Stomach smooth muscle (tissue), 2 donors: Measurements from ENCODE around the gene SLC25A42.
"Not testable (repeated sequence)": the region's sequence is repeated elsewhere in the genome, so short reads cannot be mapped to it uniquely, and the experiment has no call there.

Experiments used
- H3K27ac ChIP-seq: one replicate; pipeline ENCODE4 v1.7.0; 2013; ENCODE audit warnings: mild to moderate bottlenecking, low read length, inconsistent platforms
- H3K27me3 ChIP-seq, 2 donors: one replicate each; pipeline ENCODE4 v1.7.0; 2013; ENCODE audit warnings: low read length in 2 of 2; ENCODE audit not compliant: insufficient read depth in 2 of 2, control insufficient read depth in 1 of 2
- H3K36me3 ChIP-seq, 2 donors: one replicate each; pipeline ENCODE4 v1.7.0; 2013; ENCODE audit warnings: low read length in 2 of 2; ENCODE audit not compliant: control insufficient read depth in 2 of 2, insufficient read depth in 2 of 2
- H3K4me1 ChIP-seq: one replicate; pipeline ENCODE4 v1.7.0; 2013; ENCODE audit warnings: low read length; ENCODE audit not compliant: control insufficient read depth, insufficient read depth
- H3K4me3 ChIP-seq, 2 donors: one replicate each; pipeline ENCODE4 v1.7.0; 2013; ENCODE audit warnings: low read length in 2 of 2
- H3K9ac ChIP-seq, 2 donors: one replicate each; pipeline ENCODE4 v1.7.0; 2013; ENCODE audit warnings: low read length in 2 of 2, mild to moderate bottlenecking in 1 of 2
- H3K9me3 ChIP-seq, 2 donors: one replicate each; pipeline ENCODE4 v1.7.0; 2013; ENCODE audit warnings: low read length in 2 of 2; ENCODE audit not compliant: control insufficient read depth in 2 of 2
- donor health status: healthy.
- donor health status: Pancreatic carcinoma.

The SLC25A42 gene

DNA sequence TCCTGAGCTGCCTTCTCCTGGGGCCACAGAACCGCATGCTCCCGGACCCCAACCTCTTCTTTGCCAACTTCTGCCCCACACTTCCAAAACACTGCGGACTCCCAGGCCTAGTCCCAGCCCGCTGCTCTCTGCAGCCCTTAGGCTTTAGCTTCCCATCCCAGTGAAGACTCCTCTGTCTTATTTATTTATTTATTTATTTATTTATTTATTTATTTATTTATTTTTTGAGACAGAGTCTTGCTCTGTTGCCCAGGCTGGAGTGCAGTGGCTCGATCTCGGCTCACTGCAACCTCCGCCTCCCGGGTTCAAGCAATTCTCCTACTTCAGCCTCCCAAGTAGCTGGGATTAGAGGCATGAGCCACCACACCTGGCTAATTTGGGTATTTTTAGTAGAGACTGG is 84.7 kb downstream of the SLC25A42 start:
- not testable (repeated sequence) for H3K36me3 ChIP-seq, H3K9ac ChIP-seq, H3K27me3 ChIP-seq, H3K27ac ChIP-seq, H3K9me3 ChIP-seq, H3K4me3 ChIP-seq, H3K4me1 ChIP-seq

DNA sequence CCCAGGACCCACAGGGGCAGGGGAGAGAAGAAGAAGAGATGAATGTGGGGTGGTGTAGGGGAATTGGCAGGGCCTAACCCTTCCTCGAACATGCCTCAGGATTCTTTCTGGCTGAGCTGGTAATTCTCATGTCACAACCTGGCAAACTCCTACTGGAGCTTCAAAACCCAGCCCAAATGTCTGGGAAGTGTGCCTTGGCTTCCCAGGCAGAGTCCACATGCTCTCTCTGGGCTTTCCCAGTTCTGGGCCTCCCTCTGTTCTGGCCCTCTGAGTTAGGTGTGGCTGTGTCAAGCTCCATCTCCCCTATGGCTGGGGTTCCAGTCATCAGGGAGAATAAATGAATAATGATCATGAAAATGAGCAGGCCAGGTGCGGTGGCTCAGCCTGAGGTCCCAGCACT is 85.6 kb downstream of the SLC25A42 start:
- peaks cover 6% of the 10 kb centered on the region for H3K4me1 ChIP-seq
- no peak overlapping the region for H3K4me3 ChIP-seq
- H3K9me3 ChIP-seq: no peaks in the 10 kb centered on the region
- no peaks in the 10 kb centered on the region for H3K27me3 ChIP-seq
- H3K9ac ChIP-seq: no peak overlapping the region
- H3K27ac ChIP-seq: no peak overlapping the region
- H3K36me3 ChIP-seq: peaks cover 5 to 10% of the 10 kb centered on the region in 2 donors

DNA sequence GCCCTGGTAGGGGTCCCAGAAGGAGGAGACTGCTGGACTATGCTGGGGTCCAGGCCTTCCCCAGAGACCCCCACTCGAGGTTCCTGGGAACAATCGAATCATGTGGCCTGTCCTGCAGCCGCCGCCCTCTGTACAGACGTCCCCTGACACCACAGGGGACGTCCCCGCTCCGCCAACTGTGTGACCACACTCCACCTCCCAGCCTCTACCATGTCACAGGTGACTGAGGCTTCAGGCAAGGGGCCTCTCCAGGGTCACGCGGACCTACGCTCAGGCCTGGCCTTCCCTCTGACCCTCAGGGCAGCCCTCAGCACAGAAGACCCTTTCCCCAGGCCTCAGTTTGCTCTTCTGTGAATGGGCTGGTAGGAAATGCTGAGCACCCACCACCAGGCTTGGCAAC is 87.6 kb downstream of the SLC25A42 start:
- Histone ChIP-seq H3K27me3 (no peaks in the 10 kb centered on the region), H3K27ac (no peak overlapping the region), H3K36me3 (peaks cover 5 to 10% of the 10 kb centered on the region in 2 donors), H3K4me3 (no peak overlapping the region), H3K4me1 (no peaks in the 10 kb centered on the region), H3K9me3 (no peaks in the 10 kb centered on the region), H3K9ac (no peak overlapping the region)

- Histone ChIP-seq H3K9me3 (no peaks in the 10 kb centered on the region), H3K4me1 (no peaks in the 10 kb centered on the region), H3K9ac (no peak overlapping the region), H3K4me3 (no peak overlapping the region), H3K27me3 (no peaks in the 10 kb centered on the region), H3K36me3 (peaks cover 5 to 7% of the 10 kb centered on the region in 2 donors), H3K27ac (no peak overlapping the region)
These were observed 89.0 kb downstream of the SLC25A42 start for GRCh38 chr19:19152668-19153384.

DNA sequence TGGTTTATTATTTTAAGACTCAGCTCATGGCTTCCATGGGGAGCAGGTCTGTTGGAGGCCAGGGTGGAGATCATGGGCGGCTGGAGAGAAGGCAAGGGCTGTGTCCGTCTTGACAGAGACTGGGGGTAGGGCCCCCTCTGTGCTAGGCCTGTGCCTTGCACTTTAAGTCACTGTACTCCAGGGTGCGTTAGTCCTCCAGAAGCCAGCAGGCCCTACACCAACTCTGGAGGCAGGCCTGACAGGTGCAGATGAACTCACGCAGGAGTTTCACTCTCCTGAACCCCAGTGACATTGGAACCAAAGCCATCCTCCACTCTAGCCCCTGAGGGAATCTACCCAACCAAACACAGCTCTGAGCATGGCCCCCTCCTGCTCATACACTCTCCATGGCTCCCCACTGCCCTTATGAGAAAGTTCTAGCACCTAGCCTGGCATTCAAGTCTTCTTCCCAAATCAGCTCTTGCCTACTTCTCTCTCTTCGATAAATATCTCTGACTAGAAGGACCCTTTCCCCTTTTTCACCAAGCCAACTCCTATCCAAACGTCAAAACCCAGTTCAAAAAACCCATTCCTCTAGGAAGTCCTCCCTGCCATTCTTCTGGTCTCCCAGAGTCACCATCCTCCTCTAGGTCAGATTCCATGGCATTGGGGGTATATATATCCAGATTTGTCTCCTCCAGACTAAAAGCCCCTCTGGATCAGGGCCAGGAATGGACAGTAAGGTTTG is 91.1 kb downstream of the SLC25A42 start:
- Histone ChIP-seq H3K27ac (no peak overlapping the region), H3K9me3 (no peaks in the 10 kb centered on the region), H3K9ac (no peak overlapping the region), H3K27me3 (no peaks in the 10 kb centered on the region), H3K4me1 (no peaks in the 10 kb centered on the region), H3K36me3 (peaks cover 0 to 2% of the 10 kb centered on the region in 2 donors), H3K4me3 (no peak overlapping the region)

DNA sequence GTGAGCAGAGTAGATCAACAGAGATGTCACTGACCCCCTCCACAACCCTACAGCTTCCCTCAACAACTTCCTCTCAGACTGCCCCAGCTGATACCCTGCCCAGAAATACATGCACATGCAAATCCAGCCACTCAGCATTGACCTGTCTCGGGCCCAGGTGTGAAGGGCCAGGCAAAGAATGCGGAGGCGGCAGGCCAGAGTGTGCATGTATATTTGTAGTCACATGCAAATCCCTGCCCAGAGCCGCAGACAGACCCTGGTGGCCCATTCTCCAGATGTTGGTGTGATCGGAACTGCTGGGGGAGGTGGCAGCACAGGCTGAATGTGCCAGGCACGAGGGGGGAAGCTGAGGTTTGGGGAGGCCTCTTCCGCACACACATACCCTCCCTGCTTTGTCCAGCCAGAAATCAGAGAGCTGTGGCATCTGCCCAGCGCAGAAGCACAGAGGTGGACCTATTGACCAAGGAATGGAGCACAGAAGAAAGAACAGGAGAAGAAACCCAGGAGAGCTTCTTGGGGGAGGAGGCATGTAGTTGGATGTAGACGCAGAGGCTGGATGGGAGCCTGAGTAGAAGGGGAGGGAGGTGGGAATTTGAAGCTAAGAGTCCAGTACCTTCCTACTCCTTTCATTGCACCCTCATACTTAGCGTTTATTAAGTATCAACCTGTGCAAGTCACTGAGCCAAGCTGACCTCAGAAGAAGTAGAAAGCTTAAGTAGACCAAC is 91.9 kb downstream of the SLC25A42 start:
- Histone ChIP-seq H3K27ac (no peak overlapping the region), H3K9me3 (no peaks in the 10 kb centered on the region), H3K36me3 (no peaks in the 10 kb centered on the region), H3K4me3 (no peak overlapping the region), H3K4me1 (no peaks in the 10 kb centered on the region), H3K27me3 (no peaks in the 10 kb centered on the region), H3K9ac (no peak overlapping the region)

GRCh38 chr19:19157808-19158207 is 94.0 kb downstream of the SLC25A42 start:
- Histone ChIP-seq H3K4me1 (no peaks in the 10 kb centered on the region), H3K36me3 (no peaks in the 10 kb centered on the region)

DNA sequence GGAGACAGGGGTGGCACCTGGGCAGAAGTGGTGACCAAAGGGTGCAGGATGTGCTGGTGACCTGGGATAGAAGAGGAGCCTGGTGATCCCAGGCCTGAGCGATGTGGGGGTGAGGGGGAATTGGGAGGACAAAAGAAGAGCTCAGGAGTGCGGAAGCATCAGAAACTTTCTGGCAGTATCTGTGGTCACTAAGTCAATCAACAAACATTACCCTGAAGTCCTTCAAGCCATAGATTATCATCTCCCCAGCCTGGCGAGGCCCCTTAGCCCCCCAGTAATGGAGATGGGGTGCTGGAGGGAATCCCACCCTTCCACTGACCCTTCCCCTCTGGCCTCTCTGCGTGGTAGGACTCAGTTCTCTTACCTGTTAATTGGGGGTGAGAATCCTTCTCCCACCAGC is 95.7 kb downstream of the SLC25A42 start:
- H3K9ac ChIP-seq: no peak overlapping the region
- no peaks in the 10 kb centered on the region for H3K36me3 ChIP-seq
- H3K27ac ChIP-seq: no peak overlapping the region
- H3K9me3 ChIP-seq: no peaks in the 10 kb centered on the region
- no peaks in the 10 kb centered on the region for H3K4me1 ChIP-seq
- no peaks in the 10 kb centered on the region for H3K27me3 ChIP-seq
- no peak overlapping the region for H3K4me3 ChIP-seq

More at GRCh38 chr19:19157808-19158207, 94.0 kb downstream of the SLC25A42 start:
- Histone ChIP-seq H3K27ac (no peak overlapping the region), H3K4me3 (no peak overlapping the region), H3K27me3 (no peaks in the 10 kb centered on the region), H3K9me3 (no peaks in the 10 kb centered on the region), H3K9ac (no peak overlapping the region)

DNA sequence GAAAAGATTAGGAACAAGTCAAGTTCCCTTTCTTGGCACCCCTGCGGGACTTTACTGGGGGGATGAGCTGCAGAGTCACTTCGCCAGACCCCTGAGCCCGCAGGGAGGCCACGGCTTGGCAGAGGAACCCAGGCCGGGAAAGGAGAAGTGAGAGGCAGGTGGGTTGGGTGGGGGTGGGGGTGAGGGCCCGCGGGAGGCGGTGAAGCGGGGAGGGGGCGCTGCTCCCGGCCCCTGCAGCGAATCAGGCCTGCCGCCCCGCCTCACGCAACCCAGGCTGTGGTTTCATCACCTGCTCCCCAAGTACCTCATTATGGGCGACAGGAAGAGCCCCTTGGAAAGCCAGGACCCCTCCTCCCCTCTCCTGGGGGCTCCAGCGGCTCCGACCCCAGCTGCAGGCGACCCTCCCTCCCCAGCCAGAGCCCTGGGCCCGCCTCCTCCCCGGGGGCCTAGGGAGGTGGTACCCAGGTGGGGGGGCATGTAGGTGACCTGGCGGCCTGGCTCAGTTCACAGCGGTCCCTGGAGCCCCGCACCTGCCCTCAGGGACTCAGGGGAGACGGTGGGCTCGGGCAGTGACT is 96.8 kb downstream of the SLC25A42 start:
- no peak overlapping the region for H3K4me3 ChIP-seq
- H3K27ac ChIP-seq: no peak overlapping the region
- H3K27me3 ChIP-seq: no peaks in the 10 kb centered on the region
- H3K36me3 ChIP-seq: peaks cover 0 to 1% of the 10 kb centered on the region in 2 donors
- no peak overlapping the region for H3K9ac ChIP-seq
- H3K4me1 ChIP-seq: no peaks in the 10 kb centered on the region
- no peaks in the 10 kb centered on the region for H3K9me3 ChIP-seq

DNA sequence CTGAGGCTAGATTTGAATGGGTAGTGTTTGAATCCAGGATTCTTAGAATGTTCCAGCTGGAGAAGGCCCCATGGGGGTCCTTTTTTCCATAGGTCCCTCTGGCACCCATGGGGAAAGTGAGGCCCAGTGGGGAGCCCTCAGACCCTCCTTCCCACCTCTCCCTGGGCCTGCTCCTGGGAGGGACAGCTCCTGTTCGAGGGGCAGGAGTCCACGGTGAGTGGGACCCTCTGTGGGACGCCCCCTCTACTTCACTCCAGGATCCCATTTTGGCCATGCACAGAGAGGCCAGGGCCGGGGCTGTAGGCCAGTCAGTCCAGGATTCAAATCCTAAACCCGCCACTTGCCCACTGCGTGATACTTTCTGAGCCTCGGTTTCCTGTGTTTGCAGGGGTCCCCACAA is 98.7 kb downstream of the SLC25A42 start:
- Histone ChIP-seq H3K27ac (no peak overlapping the region), H3K36me3 (peaks cover 0 to 3% of the 10 kb centered on the region in 2 donors), H3K4me3 (no peak overlapping the region), H3K9me3 (no peaks in the 10 kb centered on the region), H3K27me3 (no peaks in the 10 kb centered on the region), H3K4me1 (no peaks in the 10 kb centered on the region), H3K9ac (no peak overlapping the region)
